Measurements from ENCODE around the gene NECTIN2. TPM values are rescaled to one million over a fixed set of nuclear protein-coding genes. Genes with fewer than 3 reads are reported as not detected.

NECTIN2 gene
- total RNA-seq, 1 donor from 2014 or later: 54.2 TPM

- H3K27ac Mint-ChIP-seq: no peak overlapping the region
- Histone ChIP-seq H3K4me1 (no peaks in the 10 kb centered on the region), H3K4me3 (no peak overlapping the region), H2AFZ (replicated peaks) (no peak overlapping the region), H3K4me2 (no peak overlapping the region), H3K36me3 (no peaks in the 10 kb centered on the region), H3K79me2 (ENCODE audit: low read depth) (no peaks in the 10 kb centered on the region), H3K9ac (no peak overlapping the region), H4K20me1 (ENCODE audit: low read depth) (peaks cover 39% of the 10 kb centered on the region), H3K27ac (no peak overlapping the region), H3F3A (ENCODE audit: low read depth) (no peaks in the 10 kb centered on the region), H3K27me3 (no peaks in the 10 kb centered on the region), H3K9me3 (ENCODE audit: low read depth) (no peaks in the 10 kb centered on the region)
- H3K27me3 Mint-ChIP-seq (ENCODE audit: insufficient read depth, low read depth): peaks cover 3% of the 10 kb centered on the region
- H3K9me3 Mint-ChIP-seq: no peaks in the 10 kb centered on the region
- no peaks in the 10 kb centered on the region for H3K4me1 Mint-ChIP-seq
- no peak for DNase-seq (ENCODE audit: low spot score)
- TF ChIP-seq CTCF (IDR thresholded peaks at IDR 0.05) (no peak), EZH2phosphoT487 (IDR thresholded peaks at IDR 0.05) (no peak), EZH2 (IDR thresholded peaks at IDR 0.05) (no peak)
- no peak overlapping the region for H3K4me3 Mint-ChIP-seq
- peaks cover 34% of the 10 kb centered on the region for H3K36me3 Mint-ChIP-seq
Observed at GRCh38 chr19:44874317-44874716, 28.2 kb downstream of the NECTIN2 start.

- Histone ChIP-seq H3K4me2 (no peak overlapping the region), H4K20me1 (ENCODE audit: low read depth) (peaks cover 33% of the 10 kb centered on the region), H3K27ac (no peak overlapping the region), H3K4me3 (no peak overlapping the region), H3K36me3 (no peaks in the 10 kb centered on the region), H3K79me2 (ENCODE audit: low read depth) (no peaks in the 10 kb centered on the region), H2AFZ (replicated peaks) (no peak overlapping the region), H3F3A (ENCODE audit: low read depth) (no peaks in the 10 kb centered on the region), H3K9ac (no peak overlapping the region), H3K9me3 (ENCODE audit: low read depth) (no peaks in the 10 kb centered on the region), H3K27me3 (no peaks in the 10 kb centered on the region), H3K4me1 (no peaks in the 10 kb centered on the region)
- Mint-ChIP-seq H3K27me3 (ENCODE audit: insufficient read depth, low read depth) (peaks cover 6% of the 10 kb centered on the region), H3K4me3 (no peak overlapping the region), H3K9me3 (no peaks in the 10 kb centered on the region), H3K27ac (no peak overlapping the region), H3K4me1 (no peaks in the 10 kb centered on the region), H3K36me3 (peaks cover 29% of the 10 kb centered on the region)
- TF ChIP-seq EZH2 (IDR thresholded peaks at IDR 0.05) (no peak), EZH2phosphoT487 (IDR thresholded peaks at IDR 0.05) (no peak), CTCF (IDR thresholded peaks at IDR 0.05) (no peak)
- no peak for DNase-seq (ENCODE audit: low spot score)
Observed at GRCh38 chr19:44875666-44876451, 29.8 kb downstream of the NECTIN2 start.

GRCh38 chr19:44876930-44877535 lies 30.9 kb downstream of the NECTIN2 start:
- no peaks in the 10 kb centered on the region for H3K9me3 ChIP-seq (ENCODE audit: low read depth)
- Mint-ChIP-seq H3K4me3 (no peak overlapping the region), H3K4me1 (no peaks in the 10 kb centered on the region), H3K9me3 (no peaks in the 10 kb centered on the region), H3K36me3 (peaks cover 28% of the 10 kb centered on the region), H3K27me3 (ENCODE audit: insufficient read depth, low read depth) (peaks cover 6% of the 10 kb centered on the region), H3K27ac (peak overlapping the region; percentile 13)
- no peaks in the 10 kb centered on the region for H3F3A ChIP-seq (ENCODE audit: low read depth)
- no peak overlapping the region for H3K4me2 ChIP-seq
- H2AFZ ChIP-seq (replicated peaks): no peak overlapping the region
- H3K36me3 ChIP-seq: no peaks in the 10 kb centered on the region
- H3K27ac ChIP-seq: no peak overlapping the region
- H3K4me3 ChIP-seq: no peak overlapping the region
- TF ChIP-seq CTCF (IDR thresholded peaks at IDR 0.05) (no peak), EZH2phosphoT487 (IDR thresholded peaks at IDR 0.05) (no peak), EZH2 (IDR thresholded peaks at IDR 0.05) (no peak)
- DNase-seq (ENCODE audit: low spot score): no peak
- no peak overlapping the region for H3K9ac ChIP-seq
- no peaks in the 10 kb centered on the region for H3K4me1 ChIP-seq
- H3K79me2 ChIP-seq (ENCODE audit: low read depth): no peaks in the 10 kb centered on the region
- no peaks in the 10 kb centered on the region for H3K27me3 ChIP-seq
- peaks cover 29% of the 10 kb centered on the region for H4K20me1 ChIP-seq (ENCODE audit: low read depth)
